ENCODE data around the gene FBXO9. TPM values are rescaled to one million over a fixed set of nuclear protein-coding genes. Genes with fewer than 3 reads are reported as not detected.

Gene FBXO9
- total RNA-seq (2022; extraction: Qiagen RNA extraction; ENCODE audit: low read depth) = 28.5 to 39.2 TPM (median 36.3 TPM) in 5 replicates

GRCh38 chr6:53065266-53066076, at the start of gene FBXO9:
FBXO9 (plus strand) TSS chr6:53065404; CDS start chr6:53065790, 386 bp downstream.

GRCh38 chr6:53148684-53149083, 83.5 kb downstream of the FBXO9 start, which contains the start of gene GCM1:
GCM1 (minus strand) TSS chr6:53148841; CDS start chr6:53145632, 3,209 bp downstream.

Other genes with a start within 250 kb of the FBXO9 start
- gene GSTA5, start 224.6 kb upstream of the FBXO9 start, total RNA-seq (2022; extraction: Qiagen RNA extraction; ENCODE audit: low read depth) = not detected in 5 replicates
- gene GSTA3, start 155.7 kb upstream of the FBXO9 start, total RNA-seq (2022; extraction: Qiagen RNA extraction; ENCODE audit: low read depth) = not detected in 5 replicates
- gene GSTA4, start 70.1 kb upstream of the FBXO9 start, total RNA-seq (2022; extraction: Qiagen RNA extraction; ENCODE audit: low read depth) = 8.0 to 9.8 TPM (median 8.4 TPM) in 5 replicates
- gene CILK1, start 3.6 kb upstream of the FBXO9 start, total RNA-seq (2022; extraction: Qiagen RNA extraction; ENCODE audit: low read depth) = 1.4 to 2.6 TPM (median 2.3 TPM) in 5 replicates
- 0.05 to 0.06 TPM in 2 of 5 replicates, not detected in the others for gene GCM1, start 83.4 kb downstream of the FBXO9 start, total RNA-seq (2022; extraction: Qiagen RNA extraction; ENCODE audit: low read depth)